Fibroblast of lung (primary cell): ENCODE results near the gene TIMMDC1.

ENCODE experiments used
- CTCF ChIP-seq, 2 donors: IDR thresholded peaks in 1 of 2; conservative IDR thresholded peaks in 1 of 2; 1 replicate in 1 of 2; 2 replicates in 1 of 2; pipeline ENCODE4 v1.5.1; 2011 to 2012; ENCODE audit warnings: low read length in 2 of 2, control low read depth in 1 of 2, inconsistent platforms in 1 of 2, low read depth in 1 of 2, mild to moderate bottlenecking in 1 of 2
- EZH2 ChIP-seq: IDR thresholded peaks from 2 replicates; pipeline ENCODE4 v1.5.1; 2012; ENCODE audit warnings: low read length, control low read depth, mild to moderate bottlenecking; ENCODE audit errors: missing control alignments

- TF ChIP-seq CTCF (conservative IDR thresholded peaks at IDR 0.05 in 1 of 2, IDR thresholded peaks at IDR 0.05 in 1 of 2; ENCODE audit: low read depth in 1 of 2, low read length in 2 of 2) (no peak), EZH2 (no peak)
These were observed 44.8 kb downstream of the TIMMDC1 start for GRCh38 chr3:119543147-119543546.
